Osteoblast (primary cell): Measurements from ENCODE around the gene ST3GAL2. TPM values are rescaled to one million over a fixed set of nuclear protein-coding genes. Genes with fewer than 3 reads are reported as not detected.
A peak's percentile ranks its signal among the peaks of the same experiment; 100 is the strongest.

Experiments used
- DNase-seq: peaks from one replicate; pipeline ENCODE4 v3.0.0; 2011; ENCODE audit warnings: low spot score, mixed read lengths; ENCODE audit not compliant: insufficient read length; ENCODE audit errors: missing footprints
- H2AFZ ChIP-seq: 2 replicates; pipeline ENCODE4 v1.6.0; 2011; ENCODE audit warnings: mild to moderate bottlenecking, low read length
- H3K27ac ChIP-seq: 2 replicates; pipeline ENCODE4 v1.5.1; 2011; ENCODE audit warnings: mild to moderate bottlenecking, low read depth, low read length, moderate library complexity
- H3K27me3 ChIP-seq: 2 replicates; pipeline ENCODE4 v1.6.0; 2012; ENCODE audit warnings: mild to moderate bottlenecking, control low read depth, inconsistent platforms, low read length, moderate library complexity; ENCODE audit not compliant: insufficient read depth
- H3K36me3 ChIP-seq: 2 replicates; pipeline ENCODE4 v1.5.1; 2011; ENCODE audit warnings: mild to moderate bottlenecking, low read length, control low read depth, moderate library complexity; ENCODE audit not compliant: insufficient read depth
- H3K4me1 ChIP-seq: 2 replicates; pipeline ENCODE4 v1.5.1; 2011; ENCODE audit warnings: mild to moderate bottlenecking, low read length, control low read depth, moderate library complexity; ENCODE audit not compliant: insufficient read depth
- H3K4me2 ChIP-seq: 2 replicates; pipeline ENCODE4 v1.6.0; 2011; ENCODE audit warnings: mild to moderate bottlenecking, low read length; ENCODE audit not compliant: insufficient read depth
- H3K4me3 ChIP-seq: fragments of 200-600 bp; sonication (generic); 3 replicates; pipeline ENCODE4 v1.5.1; 2012; ENCODE audit warnings: mild to moderate bottlenecking, low read length, inconsistent platforms; ENCODE audit not compliant: insufficient read depth
- H3K79me2 ChIP-seq: 2 replicates; pipeline ENCODE4 v1.6.0; 2012; ENCODE audit warnings: mild to moderate bottlenecking, low read length, control low read depth, inconsistent platforms; ENCODE audit not compliant: insufficient read depth
- H3K9me3 ChIP-seq: 2 replicates; pipeline ENCODE4 v1.5.1; 2011; ENCODE audit warnings: low read depth, low read length, control low read depth
- H4K20me1 ChIP-seq: 2 replicates; pipeline ENCODE4 v1.6.0; 2012; ENCODE audit warnings: mild to moderate bottlenecking, low read length, control low read depth; ENCODE audit not compliant: insufficient read depth
- CTCF ChIP-seq: IDR thresholded peaks from 2 replicates; pipeline ENCODE4 v1.5.1; 2011; ENCODE audit warnings: mild to moderate bottlenecking, low read depth, low read length, moderate library complexity; ENCODE audit errors: extremely low read depth
- total RNA-seq: library from RNA; depleted of rRNA; stranded (reverse); fragments of >200 nt; gene quantifications from 2 replicates; pipeline ENCODE4 v1.2.3, GENCODE V29; 2012

ST3GAL2 gene
- total RNA-seq, 1 donor, result 22.4 TPM

GRCh38 chr16:70434484-70435260 lies 4.2 kb downstream of the ST3GAL2 start:
- Histone ChIP-seq H3K27me3 (no peaks in the 10 kb centered on the region), H3K4me1 (peaks cover 52% of the 10 kb centered on the region), H3K79me2 (peaks cover 67% of the 10 kb centered on the region), H2AFZ (no peak overlapping the region), H3K36me3 (peaks cover 5% of the 10 kb centered on the region), H3K9me3 (no peaks in the 10 kb centered on the region), H3K27ac (no peak overlapping the region), H4K20me1 (peaks cover 57% of the 10 kb centered on the region), H3K4me2 (no peak overlapping the region), H3K4me3 (no peak overlapping the region)
- DNase-seq, result no peak
- TF ChIP-seq CTCF, result no peak

- no peaks in the 10 kb centered on the region for H3K9me3 ChIP-seq
- no peak overlapping the region for H2AFZ ChIP-seq
- no peaks in the 10 kb centered on the region for H3K27me3 ChIP-seq
- peak overlapping the region; percentile 40 for H3K27ac ChIP-seq
- H3K79me2 ChIP-seq, result peaks cover 74% of the 10 kb centered on the region
- H3K4me3 ChIP-seq, result no peak overlapping the region
- DNase-seq, result peak; percentile 95
- H4K20me1 ChIP-seq, result peaks cover 64% of the 10 kb centered on the region
- TF ChIP-seq CTCF, result no peak
- peaks cover 5% of the 10 kb centered on the region for H3K36me3 ChIP-seq
- H3K4me2 ChIP-seq, result peak overlapping the region; percentile 21
- peaks cover 59% of the 10 kb centered on the region for H3K4me1 ChIP-seq
Observed at GRCh38 chr16:70433458-70434103, 5.3 kb downstream of the ST3GAL2 start.

GRCh38 chr16:70432723-70433457 lies 6.0 kb downstream of the ST3GAL2 start:
- H3K27ac ChIP-seq, result peak overlapping the region; percentile 40
- H3K9me3 ChIP-seq, result no peaks in the 10 kb centered on the region
- H3K4me2 ChIP-seq, result peak overlapping the region; percentile 21
- peaks cover 62% of the 10 kb centered on the region for H4K20me1 ChIP-seq
- H3K79me2 ChIP-seq, result peaks cover 75% of the 10 kb centered on the region
- H3K36me3 ChIP-seq, result peaks cover 5% of the 10 kb centered on the region
- H3K27me3 ChIP-seq, result no peaks in the 10 kb centered on the region
- peak; percentile 65 for DNase-seq
- TF ChIP-seq CTCF, result no peak
- H3K4me3 ChIP-seq, result no peak overlapping the region
- H3K4me1 ChIP-seq, result peaks cover 62% of the 10 kb centered on the region
- no peak overlapping the region for H2AFZ ChIP-seq

- H3K4me2 ChIP-seq, result no peak overlapping the region
- peak overlapping the region; percentile 40 for H3K27ac ChIP-seq
- no peak for TF ChIP-seq CTCF
- no peaks in the 10 kb centered on the region for H3K27me3 ChIP-seq
- no peaks in the 10 kb centered on the region for H3K9me3 ChIP-seq
- peaks cover 5% of the 10 kb centered on the region for H3K36me3 ChIP-seq
- peaks cover 61% of the 10 kb centered on the region for H4K20me1 ChIP-seq
- H3K4me3 ChIP-seq, result no peak overlapping the region
- no peak overlapping the region for H2AFZ ChIP-seq
- no peak for DNase-seq
- H3K79me2 ChIP-seq, result peaks cover 77% of the 10 kb centered on the region
- H3K4me1 ChIP-seq, result peaks cover 61% of the 10 kb centered on the region
Observed at GRCh38 chr16:70432356-70432722, 6.6 kb downstream of the ST3GAL2 start.
